H1 (cell line): Measurements from ENCODE around the gene FLNC. TPM values are rescaled to one million over a fixed set of nuclear protein-coding genes. Genes with fewer than 3 reads are reported as not detected.

Source experiments
- CBX5 ChIP-seq: fragments of 300-800, 300-1000 bp; sonication (generic); IDR thresholded peaks from 2 replicates; pipeline ENCODE4 v1.7.1; 2016; ENCODE audit warnings: antibody characterized with exemption, low read length, low read depth
- CTBP2 ChIP-seq: IDR thresholded peaks from 2 replicates; pipeline ENCODE4 v1.7.0; 2011; ENCODE audit warnings: borderline replicate concordance, mild to moderate bottlenecking, moderate library complexity, mixed read lengths, low read length; ENCODE audit not compliant: insufficient read depth, insufficient read length
- FOSL1 ChIP-seq: IDR thresholded peaks from 2 replicates; pipeline ENCODE4 v1.6.1; 2011; ENCODE audit warnings: mild to moderate bottlenecking, low read depth, low read length, moderate library complexity; ENCODE audit not compliant: insufficient read depth
- GTF2F1 ChIP-seq: IDR thresholded peaks from 2 replicates; pipeline ENCODE4 v1.6.1; 2012; ENCODE audit warnings: low read depth, low read length, improper control_type of control experiment, borderline replicate concordance
- JUND ChIP-seq: IDR thresholded peaks from 2 replicates; pipeline ENCODE4 v1.6.1; 2011; ENCODE audit warnings: mild to moderate bottlenecking, improper control_type of control experiment, low read length
- NANOG ChIP-seq: IDR thresholded peaks from 2 replicates; pipeline ENCODE4 v1.6.1; 2011; ENCODE audit warnings: low read length, low read depth, mild to moderate bottlenecking, inconsistent platforms; ENCODE audit not compliant: insufficient read depth, poor library complexity, severe bottlenecking
- PHF8 ChIP-seq: fragments of 200-600 bp; sonication (generic); conservative IDR thresholded peaks from 2 replicates; pipeline ENCODE4 v1.7.1; 2012; ENCODE audit warnings: low read depth, mild to moderate bottlenecking, inconsistent platforms, low read length, moderate library complexity
- RBBP5 ChIP-seq: IDR thresholded peaks from 2 replicates; pipeline ENCODE4 v1.7.1; 2012; ENCODE audit warnings: low read depth, mild to moderate bottlenecking, inconsistent platforms, low read length, moderate library complexity, borderline replicate concordance
- SIRT6 ChIP-seq: IDR thresholded peaks from one replicate; pipeline ENCODE4 v1.7.1; 2012; ENCODE audit warnings: low read length, inconsistent platforms
- ZNF274 ChIP-seq: IDR thresholded peaks from 2 replicates; pipeline ENCODE4 v1.7.0; 2012; ENCODE audit warnings: low read length, borderline replicate concordance; ENCODE audit errors: extremely low read depth
- polyA plus RNA-seq, 7 experiments: library from polyadenylated mRNA; depleted of rRNA in 3 of 7; stranded (reverse) in 5 of 7; unstranded in 2 of 7; fragments of >200 nt in 5 of 7; fragments of 200-250 nt in 2 of 7; gene quantifications; 1 replicate in 5 of 7; 2 replicates in 1 of 7; 4 replicates in 1 of 7; pipeline versions ENCODE4 v1.2.1 to v1.2.3, GENCODE V29; 2011 to 2013; ENCODE audit warnings: missing spikeins in 2 of 7, mixed read lengths in 2 of 7
- total RNA-seq: library from RNA; stranded (reverse); fragmentation: NEBNext Ultra II Directional; extraction: Animal tissue kit (Norgen Biotek cat#: 25700); gene quantifications from 2 replicates; pipeline ENCODE4 v1.2.1, GENCODE V29; 2021
- TF ChIP-seq, protein P1 (sequence below): IDR thresholded peaks from 2 replicates; pipeline ENCODE4 v1.6.1; 2011; ENCODE audit warnings: low read depth, mild to moderate bottlenecking, low read length; ENCODE audit not compliant: insufficient read depth

FLNC gene
- total and polyA plus RNA-seq, 2 of the 8 experiments (the other 6 are each of a cell fraction or from before 2014, with no cell fraction given): 1.9 to 10.7 TPM

DNA sequence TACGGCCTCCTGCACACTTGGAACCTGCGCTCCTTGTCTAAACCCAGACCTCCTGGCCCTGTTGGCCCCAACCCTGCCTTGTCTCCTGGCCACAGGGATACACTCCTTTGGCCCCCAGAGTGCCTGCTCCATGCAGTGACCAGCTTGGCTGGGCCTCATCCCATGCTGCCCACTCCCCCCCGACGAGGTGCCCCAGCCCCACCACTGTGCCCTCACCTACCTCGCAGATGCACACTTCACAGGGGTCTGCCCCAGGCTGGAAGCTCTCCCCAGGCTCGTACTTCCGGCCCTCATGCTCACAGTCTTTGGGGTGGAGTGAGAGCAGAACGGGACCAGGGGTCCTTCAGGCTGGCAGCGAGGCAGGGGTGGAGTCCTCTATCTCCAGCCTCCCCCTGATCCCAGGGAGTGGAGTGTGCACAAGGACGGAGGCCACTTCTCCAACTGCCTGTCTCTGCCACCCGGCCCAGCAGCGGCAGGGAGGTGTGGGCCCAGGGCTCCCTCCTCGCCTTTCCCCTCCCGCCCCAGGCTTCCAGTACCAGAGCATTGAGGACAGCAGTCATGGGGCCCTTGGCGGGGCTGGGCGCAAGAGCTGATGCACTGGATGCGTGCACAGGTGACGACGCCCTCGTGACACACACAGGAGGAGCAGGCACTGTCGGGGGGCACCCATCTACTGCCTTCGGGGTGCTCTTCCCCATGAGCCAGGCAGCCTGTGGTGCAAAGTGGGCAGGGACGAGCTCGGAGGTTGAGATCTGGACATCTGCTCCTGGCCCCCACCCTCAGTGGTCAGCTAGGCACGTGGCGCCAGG, 54.6 kb downstream of the FLNC start (continued):
- TF ChIP-seq, protein P1, sequence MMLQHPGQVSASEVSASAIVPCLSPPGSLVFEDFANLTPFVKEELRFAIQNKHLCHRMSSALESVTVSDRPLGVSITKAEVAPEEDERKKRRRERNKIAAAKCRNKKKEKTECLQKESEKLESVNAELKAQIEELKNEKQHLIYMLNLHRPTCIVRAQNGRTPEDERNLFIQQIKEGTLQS: no peak
- no peak for TF ChIP-seq CBX5
- TF ChIP-seq RBBP5: no peak
- no peak for TF ChIP-seq NANOG
- no peak for TF ChIP-seq CTBP2
- TF ChIP-seq FOSL1: no peak
- no peak for TF ChIP-seq ZNF274
- TF ChIP-seq GTF2F1: no peak
- TF ChIP-seq SIRT6: no peak
- no peak for TF ChIP-seq JUND
- TF ChIP-seq PHF8: no peak
